NCI-H2196 treated with DMSO at 0.1 percent for 48 hours (cell line): ENCODE measurements around the gene HCRTR1.
A peak's percentile ranks its signal among the peaks of the same experiment; 100 is the strongest.
"Not testable (repeated sequence)": the region's sequence is repeated elsewhere in the genome, so short reads cannot be mapped to it uniquely, and the experiment has no call there.

Experiments used
- DNase-seq: peaks from one replicate; lab custom pipeline; 2025; ENCODE audit not compliant: unreplicated experiment; lab: John Stamatoyannopoulos, UW

Gene HCRTR1

DNA sequence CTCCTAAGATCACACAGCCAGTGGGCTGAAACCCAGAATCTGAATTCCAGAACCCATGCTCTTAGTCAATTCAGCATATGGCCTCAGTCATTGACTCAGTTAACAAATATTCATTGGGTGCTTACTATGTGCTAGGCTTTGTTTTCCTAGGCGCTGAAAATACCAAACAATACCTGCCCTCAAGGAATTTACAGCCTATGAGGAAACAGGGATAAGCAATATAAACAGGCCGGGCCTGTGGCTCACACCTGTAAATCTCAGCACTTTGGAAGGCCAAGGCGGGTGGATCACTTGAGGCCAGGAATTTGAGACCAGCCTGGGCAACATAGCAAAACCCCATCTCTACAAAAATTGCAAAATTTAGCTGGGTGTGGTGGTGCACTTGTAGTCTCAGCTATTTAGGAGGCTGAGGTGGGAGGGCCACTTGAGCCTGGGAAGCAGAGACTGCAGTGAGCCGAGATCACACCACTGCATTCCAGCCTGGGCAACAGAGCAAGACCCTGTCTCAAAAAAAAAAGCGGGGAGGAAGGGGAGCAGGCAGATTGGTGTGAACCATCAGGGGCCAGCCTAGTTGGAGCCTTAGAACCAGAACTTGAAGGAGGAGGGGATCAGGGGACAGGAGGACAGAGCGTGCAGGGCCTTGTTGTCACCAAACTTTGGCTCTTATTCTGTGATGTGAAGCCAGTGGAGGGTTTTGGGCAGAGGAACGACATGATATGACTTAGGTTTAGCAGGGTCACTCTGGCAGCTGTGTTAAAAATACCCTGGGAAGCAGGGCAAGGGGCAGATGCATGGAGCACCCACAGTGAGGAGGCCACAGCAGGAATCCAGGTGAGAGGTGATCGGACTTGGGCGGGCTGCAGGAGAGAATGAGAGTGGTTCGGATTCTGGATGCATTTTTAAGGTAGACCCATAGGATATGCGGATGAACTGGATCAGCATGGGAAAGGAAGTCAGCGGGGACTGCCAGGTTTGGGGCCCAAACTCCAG, 35.4 kb upstream of the HCRTR1 start:
- no peak for DNase-seq

DNA sequence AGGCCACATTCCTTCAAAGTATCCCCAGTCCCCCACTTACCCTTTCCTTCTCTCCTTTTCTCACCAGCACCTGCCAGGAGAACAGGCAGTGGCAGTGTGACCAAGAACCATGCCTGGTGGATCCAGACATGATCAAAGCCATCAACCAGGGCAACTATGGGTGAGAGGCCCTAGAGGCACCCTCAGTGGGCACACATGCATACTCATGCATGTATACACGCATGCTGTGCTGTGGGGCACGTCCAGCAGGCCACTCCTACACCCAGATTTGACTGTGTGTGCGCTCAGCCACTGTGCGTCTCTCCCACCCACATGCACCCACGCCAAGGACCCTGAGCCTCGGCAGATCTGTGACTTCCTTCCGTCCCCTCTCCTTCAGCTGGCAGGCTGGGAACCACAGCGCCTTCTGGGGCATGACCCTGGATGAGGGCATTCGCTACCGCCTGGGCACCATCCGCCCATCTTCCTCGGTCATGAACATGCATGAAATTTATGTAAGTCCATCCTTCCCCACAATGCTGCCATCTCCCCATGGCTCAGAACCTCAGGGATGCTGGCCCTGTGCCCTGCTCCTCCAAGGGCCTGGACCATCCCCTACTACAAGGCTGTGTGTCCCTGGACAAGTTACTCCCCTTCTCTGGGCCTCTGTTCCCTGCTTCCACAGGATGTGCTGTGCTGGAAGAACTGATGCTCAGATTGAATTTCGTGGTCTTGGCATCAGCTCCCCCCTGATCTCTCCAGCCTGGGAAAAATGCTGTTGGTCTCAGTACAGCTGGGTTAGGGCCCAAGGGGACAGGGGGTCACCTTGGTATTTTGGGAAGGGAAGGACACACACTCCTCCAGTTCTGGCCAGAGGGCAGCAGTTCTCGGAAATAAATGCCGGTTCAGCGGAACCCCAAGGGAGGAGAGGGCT, 34.2 kb upstream of the HCRTR1 start:
- no peak for DNase-seq

DNA sequence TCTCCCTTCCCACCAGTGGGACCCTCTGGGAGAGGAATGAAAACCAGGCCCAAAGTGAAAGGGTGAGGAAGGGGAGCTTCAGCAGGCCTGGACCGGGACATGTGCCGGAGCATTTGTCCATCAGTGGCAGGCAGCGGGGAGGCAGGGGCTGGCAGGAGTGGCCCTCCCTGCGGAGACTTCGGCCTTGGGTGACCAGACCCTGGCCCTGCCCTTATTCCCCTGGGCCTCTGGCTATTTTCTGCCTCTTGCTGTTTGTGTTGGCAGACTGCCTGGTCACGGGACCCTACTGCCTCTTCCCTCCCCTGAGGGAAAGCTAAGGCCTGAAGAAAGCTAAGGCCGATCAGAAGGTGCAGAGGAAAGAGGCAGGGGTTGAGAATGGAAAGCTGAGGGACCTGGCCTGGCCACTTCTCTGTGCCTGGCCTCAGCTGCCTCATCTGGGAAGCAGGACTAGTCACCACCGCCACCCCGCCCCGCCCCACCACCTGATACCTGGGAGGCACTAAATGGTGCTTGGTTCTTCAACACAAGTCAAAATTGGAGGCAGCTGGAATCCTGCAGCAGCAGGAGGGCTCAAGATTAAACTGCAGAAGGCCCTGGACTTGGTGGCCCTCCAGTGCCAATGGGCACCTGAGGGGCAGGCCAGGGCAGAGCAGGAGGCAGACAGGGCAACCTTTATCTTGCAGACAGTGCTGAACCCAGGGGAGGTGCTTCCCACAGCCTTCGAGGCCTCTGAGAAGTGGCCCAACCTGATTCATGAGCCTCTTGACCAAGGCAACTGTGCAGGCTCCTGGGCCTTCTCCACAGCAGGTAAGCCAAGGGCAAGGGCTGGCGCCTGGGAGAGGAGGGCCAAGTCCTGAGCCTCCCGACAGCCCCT, 33.3 kb upstream of the HCRTR1 start:
- peak; percentile 10 for DNase-seq

DNA sequence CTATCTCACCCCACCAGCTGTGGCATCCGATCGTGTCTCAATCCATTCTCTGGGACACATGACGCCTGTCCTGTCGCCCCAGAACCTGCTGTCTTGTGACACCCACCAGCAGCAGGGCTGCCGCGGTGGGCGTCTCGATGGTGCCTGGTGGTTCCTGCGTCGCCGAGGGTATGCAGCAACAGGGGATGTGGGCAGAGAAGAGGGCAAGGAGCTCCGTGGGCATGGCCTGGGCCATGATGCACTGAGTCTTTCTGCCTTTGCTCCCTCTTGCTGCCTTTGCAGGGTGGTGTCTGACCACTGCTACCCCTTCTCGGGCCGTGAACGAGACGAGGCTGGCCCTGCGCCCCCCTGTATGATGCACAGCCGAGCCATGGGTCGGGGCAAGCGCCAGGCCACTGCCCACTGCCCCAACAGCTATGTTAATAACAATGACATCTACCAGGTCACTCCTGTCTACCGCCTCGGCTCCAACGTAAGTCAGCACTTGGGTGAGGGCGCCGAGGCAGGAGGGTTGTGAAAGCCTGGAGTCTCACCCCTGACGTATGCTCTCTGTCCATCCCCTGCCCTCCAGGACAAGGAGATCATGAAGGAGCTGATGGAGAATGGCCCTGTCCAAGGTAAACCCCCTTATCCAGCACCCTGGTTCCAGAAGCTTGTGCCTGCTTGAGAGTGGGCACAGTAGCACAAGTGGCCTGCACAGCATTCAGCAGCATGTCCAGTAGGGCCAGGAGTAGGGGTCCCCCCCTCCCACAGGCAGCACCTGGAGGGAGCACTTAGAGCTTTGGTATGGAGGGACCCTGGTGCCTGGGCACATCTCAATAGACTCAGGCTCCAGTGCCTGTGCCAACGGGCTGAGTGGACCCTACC, 32.4 kb upstream of the HCRTR1 start:
- DNase-seq: no peak

DNA sequence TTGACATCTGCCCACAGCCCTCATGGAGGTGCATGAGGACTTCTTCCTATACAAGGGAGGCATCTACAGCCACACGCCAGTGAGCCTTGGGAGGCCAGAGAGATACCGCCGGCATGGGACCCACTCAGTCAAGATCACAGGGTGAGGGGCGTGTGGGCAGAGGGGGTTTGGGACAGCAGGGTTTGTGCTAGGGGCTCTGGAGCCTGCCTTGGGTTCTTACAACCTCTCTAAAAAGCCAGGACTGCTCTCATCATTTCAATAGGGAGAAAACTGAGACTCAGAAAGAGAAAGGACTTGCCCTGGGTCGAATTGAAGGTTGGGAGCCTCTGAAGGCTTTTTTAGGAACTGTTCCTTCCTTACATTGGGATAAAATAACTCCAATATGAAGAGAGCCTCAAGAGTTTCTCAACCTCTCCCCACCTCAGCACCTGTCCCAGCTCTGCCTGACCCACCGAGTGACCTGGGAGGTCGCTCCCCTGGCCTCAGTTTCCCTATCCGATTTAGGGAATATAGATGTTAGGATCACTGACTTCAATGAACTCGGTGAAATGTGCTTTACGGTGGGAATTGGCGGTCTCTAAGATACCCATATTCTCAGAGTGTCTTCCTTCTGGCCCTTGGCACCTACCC, 31.6 kb upstream of the HCRTR1 start:
- no peak for DNase-seq

DNA sequence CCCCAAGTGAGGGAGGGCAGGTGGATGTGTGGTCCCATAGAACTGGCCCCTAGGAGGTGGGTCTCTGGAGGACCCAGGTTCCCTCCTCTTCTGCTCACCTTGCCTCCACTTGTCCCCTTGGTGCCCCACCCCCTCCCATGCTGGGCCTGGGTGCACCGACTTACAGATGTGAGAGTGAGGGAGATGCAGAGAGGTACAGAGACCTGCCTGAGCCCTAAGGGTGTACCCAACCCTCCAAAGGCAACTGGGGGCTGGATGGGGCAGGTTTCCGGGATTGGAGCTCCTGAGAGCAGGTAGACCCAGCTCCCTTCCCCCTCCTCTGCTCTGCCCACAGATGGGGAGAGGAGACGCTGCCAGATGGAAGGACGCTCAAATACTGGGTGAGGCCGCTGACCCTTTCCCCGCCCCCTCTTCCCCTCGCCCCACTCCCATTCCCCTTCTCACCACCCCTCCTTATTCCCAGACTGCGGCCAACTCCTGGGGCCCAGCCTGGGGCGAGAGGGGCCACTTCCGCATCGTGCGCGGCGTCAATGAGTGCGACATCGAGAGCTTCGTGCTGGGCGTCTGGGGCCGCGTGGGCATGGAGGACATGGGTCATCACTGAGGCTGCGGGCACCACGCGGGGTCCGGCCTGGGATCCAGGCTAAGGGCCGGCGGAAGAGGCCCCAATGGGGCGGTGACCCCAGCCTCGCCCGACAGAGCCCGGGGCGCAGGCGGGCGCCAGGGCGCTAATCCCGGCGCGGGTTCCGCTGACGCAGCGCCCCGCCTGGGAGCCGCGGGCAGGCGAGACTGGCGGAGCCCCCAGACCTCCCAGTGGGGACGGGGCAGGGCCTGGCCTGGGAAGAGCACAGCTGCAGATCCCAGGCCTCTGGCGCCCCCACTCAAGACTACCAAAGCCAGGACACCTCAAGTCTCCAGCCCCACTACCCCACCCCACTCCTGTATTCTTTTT, 30.8 kb upstream of the HCRTR1 start:
- DNase-seq: no peak

DNA sequence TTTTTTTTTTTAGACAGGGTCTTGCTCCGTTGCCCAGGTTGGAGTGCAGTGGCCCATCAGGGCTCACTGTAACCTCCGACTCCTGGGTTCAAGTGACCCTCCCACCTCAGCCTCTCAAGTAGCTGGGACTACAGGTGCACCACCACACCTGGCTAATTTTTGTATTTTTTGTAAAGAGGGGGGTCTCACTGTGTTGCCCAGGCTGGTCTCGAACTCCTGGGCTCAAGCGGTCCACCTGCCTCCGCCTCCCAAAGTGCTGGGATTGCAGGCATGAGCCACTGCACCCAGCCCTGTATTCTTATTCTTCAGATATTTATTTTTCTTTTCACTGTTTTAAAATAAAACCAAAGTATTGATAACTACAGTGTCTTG, 30.2 kb upstream of the HCRTR1 start:
- DNase-seq: not testable (repeated sequence)

DNA sequence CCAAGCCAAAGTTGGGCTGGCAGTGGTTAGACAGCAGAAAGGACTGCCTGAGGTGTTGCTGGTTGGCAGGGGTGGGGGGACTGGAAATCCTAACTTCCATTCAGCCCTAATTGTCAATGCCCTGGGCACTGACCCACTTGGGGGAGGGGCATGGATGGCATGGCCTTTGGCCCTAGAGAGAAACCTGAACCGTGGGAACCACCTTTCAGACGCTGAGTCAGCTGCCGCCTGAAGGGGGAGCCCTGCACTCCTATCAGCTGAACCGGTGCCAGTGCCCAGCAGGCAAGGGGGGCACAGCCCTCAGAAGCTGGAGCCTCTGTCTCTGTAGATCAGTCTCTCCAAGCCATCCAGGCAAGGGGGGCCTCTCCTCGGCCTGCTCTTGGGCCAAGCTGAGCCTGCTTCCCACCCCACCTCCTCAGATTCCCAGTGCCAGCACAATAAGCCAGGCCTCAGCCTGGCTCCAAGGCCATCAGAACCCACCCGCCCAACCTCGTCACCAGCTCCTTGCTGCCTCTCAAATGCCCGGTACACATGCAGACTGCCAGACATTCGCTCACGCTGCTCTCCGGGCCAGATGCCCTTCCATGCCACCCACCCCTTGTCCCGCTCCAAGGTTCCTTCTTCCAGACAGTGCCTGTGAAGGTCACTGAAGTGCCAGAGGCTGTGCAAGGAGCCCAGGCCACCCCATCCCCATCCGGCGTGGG, 29.6 kb upstream of the HCRTR1 start:
- no peak for DNase-seq

DNA sequence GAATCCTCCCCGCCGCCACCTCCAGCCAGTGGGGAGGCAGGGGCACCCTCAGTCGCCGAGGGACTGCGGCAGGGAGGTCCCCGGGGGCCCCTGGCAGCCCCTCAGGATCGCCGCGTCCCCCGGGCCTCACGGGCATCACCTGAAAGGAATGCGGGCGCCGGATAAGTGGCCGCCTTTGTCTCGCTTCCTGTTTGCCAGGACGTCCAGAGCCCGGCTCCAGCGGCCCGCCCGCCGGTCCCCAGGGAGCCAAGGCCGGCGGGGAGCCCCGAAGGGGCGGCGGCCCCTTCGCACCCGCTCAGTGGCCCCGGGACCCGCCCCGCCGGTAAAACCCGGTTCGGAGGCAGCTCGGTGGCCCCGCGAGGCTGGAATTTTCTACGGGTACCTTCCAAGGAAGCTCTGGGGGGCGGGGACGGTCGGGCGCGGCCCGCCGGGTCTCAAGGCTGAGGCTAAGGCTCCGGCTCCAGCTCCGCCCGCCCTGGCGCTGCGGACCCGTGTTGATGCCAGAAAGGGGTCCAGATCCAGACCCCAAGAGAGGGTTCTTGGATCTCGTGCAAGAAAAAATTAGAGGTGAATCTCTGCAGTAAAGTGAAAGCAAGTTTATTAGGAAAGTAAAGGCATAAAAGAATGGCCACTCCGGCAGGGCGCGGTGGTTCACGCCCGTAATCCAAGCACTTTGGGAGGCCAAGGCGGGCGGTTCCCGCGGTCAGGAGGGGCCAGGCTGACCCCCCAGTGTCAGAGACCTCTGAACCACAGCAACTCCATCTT, 28.6 kb upstream of the HCRTR1 start:
- DNase-seq: no peak

DNA sequence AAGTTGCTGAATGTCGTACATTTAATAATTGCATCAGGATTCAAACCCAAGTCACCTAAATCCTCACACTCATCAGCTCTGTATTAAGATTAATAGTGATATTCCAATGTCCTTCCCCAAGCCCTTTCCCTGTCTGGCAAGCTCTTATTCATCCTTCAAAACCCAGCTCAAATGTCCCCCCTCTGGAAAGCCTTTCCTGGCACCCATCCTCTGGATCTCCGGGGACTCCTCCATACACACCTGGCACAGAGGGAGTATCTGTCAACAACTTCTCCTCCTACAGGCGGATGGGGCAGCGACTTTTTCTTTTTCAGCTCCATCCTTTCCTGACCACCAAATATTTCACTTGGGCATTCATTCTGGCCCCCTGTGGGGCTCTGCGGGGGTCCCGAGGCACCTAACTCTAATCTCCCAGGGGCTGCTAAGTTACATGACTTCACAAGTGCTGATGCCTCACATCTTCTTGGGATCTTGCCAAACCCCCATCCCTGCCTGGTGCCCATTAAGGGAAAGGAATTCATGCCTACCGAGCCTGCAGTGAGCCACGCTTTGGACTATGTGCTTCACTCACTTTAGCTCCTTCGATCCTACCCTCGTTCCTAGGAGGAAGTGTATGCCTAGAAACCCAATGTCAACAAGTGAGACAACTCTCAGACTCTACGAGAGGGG, 25.9 kb upstream of the HCRTR1 start:
- DNase-seq: no peak

DNA sequence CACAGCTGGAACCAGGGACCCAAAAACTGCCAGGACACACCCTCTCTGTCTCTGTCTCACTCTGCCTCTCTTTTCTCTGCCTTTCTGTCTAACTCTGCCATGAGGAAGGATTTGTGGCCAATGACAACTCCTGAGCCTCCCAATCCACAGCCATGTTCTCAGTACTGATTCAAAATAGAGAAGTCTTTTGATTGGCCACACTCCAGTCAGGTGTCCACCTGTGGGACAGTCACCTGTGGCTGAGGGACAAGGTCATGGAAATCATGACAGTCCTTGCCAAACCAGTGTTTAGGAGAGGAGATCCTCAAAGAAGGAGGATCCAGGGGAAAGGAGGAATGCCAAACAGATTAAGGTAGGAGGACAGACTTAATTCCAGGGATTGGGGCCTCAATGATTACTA, 25.4 kb upstream of the HCRTR1 start:
- DNase-seq: no peak

DNA sequence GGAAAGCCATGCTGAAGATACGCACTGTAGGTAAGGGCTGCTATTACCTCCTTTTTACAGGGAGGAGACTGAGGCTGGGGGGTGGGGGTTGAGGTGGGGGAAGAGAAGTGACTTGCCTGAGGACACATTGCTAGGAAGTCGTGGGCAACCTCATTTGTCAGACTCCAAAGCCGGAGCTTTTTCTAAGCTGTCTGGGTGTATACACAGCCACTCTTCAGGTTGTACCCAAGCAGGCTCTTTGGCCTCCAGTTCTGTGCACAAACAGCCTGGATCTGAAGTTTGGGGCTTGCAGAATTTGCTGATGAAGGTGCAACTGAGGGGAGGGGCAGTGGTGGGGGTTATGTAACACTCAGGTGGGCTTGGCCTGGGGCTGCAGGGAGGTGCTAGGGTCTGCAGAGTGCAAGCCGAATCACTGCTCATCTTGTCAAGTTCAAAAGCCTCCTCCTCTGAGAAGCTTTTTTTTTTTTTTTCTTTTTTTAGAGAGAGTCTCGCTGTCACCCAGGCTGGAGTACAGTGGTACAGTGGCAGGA, 24.3 kb upstream of the HCRTR1 start:
- no peak for DNase-seq

DNA sequence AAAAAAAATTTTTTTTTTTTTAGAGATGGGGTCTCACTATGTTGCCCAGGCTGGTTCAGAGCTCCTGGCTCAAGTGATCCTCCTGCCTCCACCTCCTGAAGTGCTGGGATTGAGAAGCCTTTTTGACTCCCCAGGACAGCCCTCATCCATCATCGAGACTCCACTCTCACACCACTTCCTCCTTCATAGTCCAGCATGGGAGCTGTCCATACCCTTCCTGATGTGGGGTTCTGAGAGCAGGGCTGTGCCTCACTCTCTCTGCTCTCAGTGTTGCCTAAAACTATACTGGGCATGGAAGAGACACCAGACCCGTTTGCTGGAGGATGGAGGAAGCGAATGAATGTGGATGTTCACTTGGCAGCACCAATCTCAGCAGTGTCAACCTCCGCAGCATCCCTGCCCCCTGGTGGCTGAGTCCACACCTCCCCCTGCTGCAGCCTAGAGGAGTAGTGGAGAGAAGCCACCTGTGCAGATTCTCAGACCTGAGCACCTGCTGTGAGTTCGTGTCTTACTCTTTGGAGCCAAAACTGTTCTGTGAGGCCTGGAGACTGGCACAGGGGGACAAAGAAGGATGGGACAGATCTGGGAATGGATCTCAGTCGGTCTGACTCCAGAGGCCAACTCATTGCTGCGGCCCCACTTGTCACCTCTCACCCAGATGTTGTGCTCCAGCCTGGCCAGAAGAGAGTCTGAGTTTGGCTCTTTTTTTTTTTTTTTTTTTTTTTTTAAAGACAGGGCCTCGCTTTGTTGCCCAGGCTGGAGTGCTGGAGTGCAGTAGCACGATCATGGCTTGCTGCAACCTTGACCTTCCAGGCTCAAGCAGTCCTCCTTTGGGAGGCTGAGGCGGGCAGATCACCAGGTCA, 23.5 kb upstream of the HCRTR1 start:
- DNase-seq: peak; percentile 54

DNA sequence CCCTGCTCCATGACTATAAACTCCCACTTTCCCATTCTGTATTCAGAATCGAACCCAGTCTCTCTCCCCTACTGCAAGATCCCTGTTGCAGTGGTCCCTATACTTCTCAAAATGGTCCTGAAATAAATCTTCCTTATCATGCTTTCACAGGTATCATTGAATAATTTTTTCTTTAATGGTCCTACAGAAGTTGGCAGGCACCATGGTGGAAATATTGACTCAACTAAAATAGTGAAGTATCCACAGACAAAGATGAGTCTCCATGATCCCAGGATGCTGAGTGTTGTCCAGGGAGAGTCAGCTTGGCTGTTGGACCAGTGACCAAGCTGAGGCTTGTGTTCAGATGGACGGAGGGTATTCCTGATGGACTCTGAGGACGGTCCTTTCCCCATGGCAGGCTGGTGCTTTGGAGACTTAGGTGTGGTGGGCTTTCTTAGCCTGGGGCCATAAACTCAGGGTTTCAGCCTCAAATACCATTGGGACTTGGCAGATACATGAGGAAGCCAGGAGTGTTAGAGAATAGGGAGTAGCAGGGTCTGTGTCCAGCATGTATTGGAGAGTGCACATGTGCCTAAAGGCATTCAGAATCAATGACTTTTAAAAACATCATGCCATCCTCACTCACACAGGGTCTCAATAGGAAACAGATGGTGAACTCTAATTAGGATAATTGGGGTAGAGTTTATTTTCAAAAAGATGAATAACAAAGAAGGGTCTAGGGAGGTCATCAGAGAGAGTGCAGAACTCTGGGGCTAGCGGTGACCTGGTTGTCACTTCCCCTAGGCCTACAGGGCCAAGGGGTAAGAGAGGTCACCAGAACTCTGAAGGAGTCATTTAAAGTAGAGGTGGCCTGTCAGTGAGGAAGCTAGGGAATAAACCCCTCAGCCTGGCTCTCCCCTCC, 21.4 kb upstream of the HCRTR1 start:
- DNase-seq: no peak
